HG02798 (cell line): ENCODE results near the gene ARHGEF19.

Experiments used
- ATAC-seq: cut with Tn5 transposase; IDR thresholded peaks from one replicate; pipeline ENCODE4 v1.9.1; 2021; ENCODE audit warnings: mild to moderate bottlenecking; ENCODE audit not compliant: unreplicated experiment, poor library complexity

The ARHGEF19 gene

GRCh38 chr1:16186655-16187235 lies 25.7 kb downstream of the ARHGEF19 start:
- ATAC-seq = no peak

- no peak for ATAC-seq
Measured at GRCh38 chr1:16184557-16185303, 27.7 kb downstream of the ARHGEF19 start.

GRCh38 chr1:16183765-16184556 lies 28.5 kb downstream of the ARHGEF19 start:
- ATAC-seq = no peak

- no peak for ATAC-seq
Measured at GRCh38 chr1:16183179-16183578, 29.3 kb downstream of the ARHGEF19 start.

- ATAC-seq = no peak
Measured at GRCh38 chr1:16181887-16182719, 30.3 kb downstream of the ARHGEF19 start.

GRCh38 chr1:16180291-16180824 lies 32.1 kb downstream of the ARHGEF19 start:
- no peak for ATAC-seq

- no peak for ATAC-seq
Measured at GRCh38 chr1:16178596-16179497, 33.6 kb downstream of the ARHGEF19 start.

GRCh38 chr1:16177306-16177705 lies 35.1 kb downstream of the ARHGEF19 start:
- ATAC-seq = no peak

GRCh38 chr1:16176653-16177052 lies 35.8 kb downstream of the ARHGEF19 start:
- ATAC-seq = no peak

GRCh38 chr1:16175610-16176553 lies 36.6 kb downstream of the ARHGEF19 start:
- ATAC-seq = no peak

- ATAC-seq = no peak
Measured at GRCh38 chr1:16174886-16175598, 37.4 kb downstream of the ARHGEF19 start.

- no peak for ATAC-seq
Measured at GRCh38 chr1:16174261-16174868, 38.1 kb downstream of the ARHGEF19 start.

- no peak for ATAC-seq
Measured at GRCh38 chr1:16173447-16174260, 38.8 kb downstream of the ARHGEF19 start.

GRCh38 chr1:16172964-16173446 lies 39.4 kb downstream of the ARHGEF19 start:
- no peak for ATAC-seq

- ATAC-seq = no peak
Measured at GRCh38 chr1:16172218-16172830, 40.1 kb downstream of the ARHGEF19 start.
